SK-N-SH treated with all-trans-retinoic acid at 6 μM for 48 hours (cell line): ENCODE measurements around the gene PPFIA1.

ENCODE experiments used
- ATAC-seq: fragments of 200-7000 bp; cut with Tn5 transposase; 3 replicates; pipeline ENCODE4 v1.9.1; 2020; ENCODE audit warnings: mild to moderate bottlenecking, moderate library complexity
- ARNTL ChIP-seq: fragments of 450-650 bp; formaldehyde crosslinking; IDR thresholded peaks from 2 replicates; pipeline ENCODE4 v1.5.0; 2020; ENCODE audit warnings: low read depth, mild to moderate bottlenecking, moderate library complexity, borderline replicate concordance
- BACH2 ChIP-seq: fragments of 250-450 bp; sonication (Bioruptor Pico); IDR thresholded peaks from 2 replicates; pipeline ENCODE4 v1.9.0; 2021; ENCODE audit warnings: mild to moderate bottlenecking, borderline replicate concordance
- CSDC2 ChIP-seq: fragments of 250-450 bp; sonication (Bioruptor Pico); IDR thresholded peaks from 2 replicates; pipeline ENCODE4 v1.5.0; 2020; ENCODE audit warnings: mild to moderate bottlenecking, moderate library complexity
- CSRNP3 ChIP-seq: fragments of 250-450 bp; sonication (Bioruptor Pico); IDR thresholded peaks from 2 replicates; pipeline ENCODE4 v1.5.1; 2021; ENCODE audit warnings: mild to moderate bottlenecking, moderate library complexity
- ESRRG ChIP-seq: fragments of 250-450 bp; sonication (Bioruptor Pico); IDR thresholded peaks from 2 replicates; pipeline ENCODE4 v1.6.1; 2021; ENCODE audit warnings: mild to moderate bottlenecking
- GLIS3 ChIP-seq: fragments of 250-450 bp; sonication (Bioruptor Pico); IDR thresholded peaks from 2 replicates; pipeline ENCODE4 v1.5.0; 2020; ENCODE audit warnings: mild to moderate bottlenecking, moderate library complexity
- ISL1 ChIP-seq: fragments of 250-450 bp; sonication (Bioruptor Pico); IDR thresholded peaks from 2 replicates; pipeline ENCODE4 v2.1.2; 2022; ENCODE audit warnings: mild to moderate bottlenecking, moderate library complexity
- OSR1 ChIP-seq: fragments of 250-450 bp; sonication (Bioruptor Pico); IDR thresholded peaks from 2 replicates; pipeline ENCODE4 v1.8.0; 2022; ENCODE audit warnings: moderate library complexity, mild to moderate bottlenecking, inconsistent platforms
- PATZ1 ChIP-seq: fragments of 250-450 bp; sonication (Bioruptor Pico); IDR thresholded peaks from 2 replicates; pipeline ENCODE4 v1.8.0; 2020; ENCODE audit warnings: mild to moderate bottlenecking, moderate library complexity, borderline replicate concordance
- POU6F1 ChIP-seq: fragments of 250-450 bp; sonication (Bioruptor Pico); IDR thresholded peaks from 2 replicates; pipeline ENCODE4 v1.8.0; 2021; ENCODE audit warnings: low read depth, mild to moderate bottlenecking, moderate library complexity, borderline replicate concordance
- PPARA ChIP-seq: fragments of 250-450 bp; sonication (Bioruptor Pico); IDR thresholded peaks from 2 replicates; pipeline ENCODE4 v1.5.0; 2020; ENCODE audit warnings: mild to moderate bottlenecking, borderline replicate concordance
- RARB ChIP-seq: fragments of 250-450 bp; sonication (Bioruptor Pico); IDR thresholded peaks from 2 replicates; pipeline ENCODE4 v1.8.0; 2021; ENCODE audit warnings: mild to moderate bottlenecking, moderate library complexity
- SNAI2 ChIP-seq: fragments of 250-450 bp; sonication (Bioruptor Pico); IDR thresholded peaks from 2 replicates; pipeline ENCODE4 v1.5.0; 2020; ENCODE audit warnings: mild to moderate bottlenecking, moderate library complexity
- TCF4 ChIP-seq: fragments of 250-450 bp; sonication (Bioruptor Pico); IDR thresholded peaks from 2 replicates; pipeline ENCODE4 v1.8.0; 2021; ENCODE audit warnings: mild to moderate bottlenecking, moderate library complexity, borderline replicate concordance
- TOX ChIP-seq: fragments of 250-450 bp; sonication (Bioruptor Pico); IDR thresholded peaks from 2 replicates; pipeline ENCODE4 v1.8.0; 2021; ENCODE audit warnings: mild to moderate bottlenecking, moderate library complexity, borderline replicate concordance
- TSHZ2 ChIP-seq: fragments of 250-450 bp; sonication (Bioruptor Pico); IDR thresholded peaks from 2 replicates; pipeline ENCODE4 v1.5.0; 2020; ENCODE audit warnings: mild to moderate bottlenecking, moderate library complexity
- ZC3H10 ChIP-seq: fragments of 250-450 bp; sonication (Bioruptor Pico); IDR thresholded peaks from 2 replicates; pipeline ENCODE4 v1.5.1; 2021; ENCODE audit warnings: mild to moderate bottlenecking, moderate library complexity
- ZFP3 ChIP-seq: fragments of 250-450 bp; sonication (Bioruptor Pico); IDR thresholded peaks from 2 replicates; pipeline ENCODE4 v1.5.0; 2020; ENCODE audit warnings: mild to moderate bottlenecking, moderate library complexity
- ZFP30 ChIP-seq: fragments of 450-650 bp; formaldehyde crosslinking; IDR thresholded peaks from 2 replicates; pipeline ENCODE4 v1.5.0; 2022; ENCODE audit warnings: mild to moderate bottlenecking, moderate library complexity
- ZNF565 ChIP-seq: fragments of 450-650 bp; formaldehyde crosslinking; conservative IDR thresholded peaks from 2 replicates; pipeline ENCODE4 v1.5.0; 2020; ENCODE audit warnings: low read depth, mild to moderate bottlenecking, moderate library complexity
- ZNF70 ChIP-seq: fragments of 450-650 bp; formaldehyde crosslinking; IDR thresholded peaks from 2 replicates; pipeline ENCODE4 v1.5.0; 2020; ENCODE audit warnings: mild to moderate bottlenecking, moderate library complexity
- ZNF8 ChIP-seq: fragments of 450-650 bp; formaldehyde crosslinking; IDR thresholded peaks from 2 replicates; pipeline ENCODE4 v1.5.0; 2020; ENCODE audit warnings: mild to moderate bottlenecking, moderate library complexity

PPFIA1 gene

GRCh38 chr11:70247042-70247709 is 23.3 kb upstream of the PPFIA1 start:
- ATAC-seq = no peak

GRCh38 chr11:70247710-70248072 is 22.8 kb upstream of the PPFIA1 start:
- ATAC-seq = no peak; the same call in 2 of the 3 replicates
- TF ChIP-seq CSDC2 (CRISPR knock-in tag) (no peak), GLIS3 (no peak), TCF4 (CRISPR knock-in tag) (no peak), SNAI2 (CRISPR knock-in tag) (no peak), ZNF565 (CRISPR knock-in tag) (no peak)

More at GRCh38 chr11:70247042-70247709, 23.3 kb upstream of the PPFIA1 start:
- TF ChIP-seq SNAI2 (CRISPR knock-in tag) = no peak
- TF ChIP-seq ZNF8 = no peak
- no peak for TF ChIP-seq ARNTL (CRISPR knock-in tag)
- no peak for TF ChIP-seq BACH2 (CRISPR knock-in tag)
- no peak for TF ChIP-seq TOX (CRISPR knock-in tag)
- no peak for TF ChIP-seq CSDC2 (CRISPR knock-in tag)
- no peak for TF ChIP-seq PPARA (CRISPR knock-in tag)

- no peak for TF ChIP-seq TCF4 (CRISPR knock-in tag)
- no peak for TF ChIP-seq ZNF8
- no peak for TF ChIP-seq BACH2 (CRISPR knock-in tag)
- no peak for TF ChIP-seq ZNF70 (CRISPR knock-in tag)
- TF ChIP-seq CSRNP3 (CRISPR knock-in tag) = no peak
- TF ChIP-seq CSDC2 (CRISPR knock-in tag) = no peak
- no peak for TF ChIP-seq ZC3H10
- no peak for TF ChIP-seq ESRRG (CRISPR knock-in tag)
- TF ChIP-seq TSHZ2 (CRISPR knock-in tag) = no peak
- no peak for TF ChIP-seq ZFP30 (CRISPR knock-in tag)
- TF ChIP-seq PATZ1 = no peak
- no peak for TF ChIP-seq ZFP3 (CRISPR knock-in tag)
- TF ChIP-seq TOX (CRISPR knock-in tag) = no peak
- no peak for TF ChIP-seq ISL1 (CRISPR knock-in tag)
- TF ChIP-seq SNAI2 (CRISPR knock-in tag) = no peak
- no peak for ATAC-seq
Measured at GRCh38 chr11:70250876-70251658, 19.4 kb upstream of the PPFIA1 start.

GRCh38 chr11:70251659-70252321 is 18.7 kb upstream of the PPFIA1 start:
- ATAC-seq = no peak
- TF ChIP-seq OSR1 (CRISPR knock-in tag) = no peak
- TF ChIP-seq ZFP3 (CRISPR knock-in tag) = no peak
- TF ChIP-seq POU6F1 (CRISPR knock-in tag) = no peak
- TF ChIP-seq CSRNP3 (CRISPR knock-in tag) = no peak
- no peak for TF ChIP-seq CSDC2 (CRISPR knock-in tag)
- no peak for TF ChIP-seq RARB (CRISPR knock-in tag)
- TF ChIP-seq TCF4 (CRISPR knock-in tag) = no peak
- TF ChIP-seq ZC3H10 = no peak
- TF ChIP-seq BACH2 (CRISPR knock-in tag) = no peak
- TF ChIP-seq PATZ1 = no peak
- TF ChIP-seq ZNF565 (CRISPR knock-in tag) = no peak
- TF ChIP-seq PPARA (CRISPR knock-in tag) = no peak
- no peak for TF ChIP-seq GLIS3
- no peak for TF ChIP-seq ZFP30 (CRISPR knock-in tag)
